ENCODE measurements around the gene NKX1-1.
"Not testable (repeated sequence)": the region's sequence is repeated elsewhere in the genome, so short reads cannot be mapped to it uniquely, and the experiment has no call there.

The NKX1-1 gene

GRCh38 chr4:1393866-1394265 lies 12.4 kb downstream of the NKX1-1 start:
- POLR2A ChIA-PET = no interaction called here
- TF ChIP-seq CTCF (IDR thresholded peaks at IDR 0.05; ENCODE audit: insufficient read depth, low read length, missing control alignments) = no peak
- CTCF ChIA-PET = no interaction called here
- no peak overlapping the region for H3K4me3 ChIP-seq (ENCODE audit: low read depth, low read length)
- DNase-seq (ENCODE audit: low read depth, low spot score) = no peak

DNA sequence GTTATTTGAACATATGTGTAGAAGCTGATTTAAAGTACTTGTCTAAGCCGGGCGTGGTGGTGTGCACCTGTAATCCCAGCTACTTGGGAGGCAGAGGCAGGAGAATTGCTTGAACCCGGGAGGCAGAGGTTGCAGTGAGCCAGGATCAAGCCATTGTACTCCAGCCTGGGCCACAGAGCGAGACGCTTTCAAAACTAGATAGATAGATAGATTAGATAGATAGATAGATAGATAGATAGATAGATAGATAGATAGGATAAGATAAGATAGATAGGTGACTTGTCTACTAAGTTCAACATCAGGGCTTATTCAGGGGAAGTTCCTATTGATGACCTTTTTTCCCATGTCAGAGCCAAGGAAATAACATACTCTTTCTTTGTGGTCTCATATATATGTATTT lies 12.9 kb downstream of the NKX1-1 start:
- DNase-seq (ENCODE audit: low read depth, low spot score); H3K4me3 ChIP-seq (ENCODE audit: low read depth, low read length); POLR2A ChIA-PET; CTCF ChIA-PET: not testable (repeated sequence)

GRCh38 chr4:1385373-1386340 lies 20.6 kb downstream of the NKX1-1 start:
- no peak for TF ChIP-seq CTCF (IDR thresholded peaks at IDR 0.05; ENCODE audit: insufficient read depth, low read length, missing control alignments)
- ChIA-PET POLR2A (no interaction called here), CTCF (no interaction called here)
- DNase-seq (ENCODE audit: low read depth, low spot score) = no peak
- no peak overlapping the region for H3K4me3 ChIP-seq (ENCODE audit: low read depth, low read length)

DNA sequence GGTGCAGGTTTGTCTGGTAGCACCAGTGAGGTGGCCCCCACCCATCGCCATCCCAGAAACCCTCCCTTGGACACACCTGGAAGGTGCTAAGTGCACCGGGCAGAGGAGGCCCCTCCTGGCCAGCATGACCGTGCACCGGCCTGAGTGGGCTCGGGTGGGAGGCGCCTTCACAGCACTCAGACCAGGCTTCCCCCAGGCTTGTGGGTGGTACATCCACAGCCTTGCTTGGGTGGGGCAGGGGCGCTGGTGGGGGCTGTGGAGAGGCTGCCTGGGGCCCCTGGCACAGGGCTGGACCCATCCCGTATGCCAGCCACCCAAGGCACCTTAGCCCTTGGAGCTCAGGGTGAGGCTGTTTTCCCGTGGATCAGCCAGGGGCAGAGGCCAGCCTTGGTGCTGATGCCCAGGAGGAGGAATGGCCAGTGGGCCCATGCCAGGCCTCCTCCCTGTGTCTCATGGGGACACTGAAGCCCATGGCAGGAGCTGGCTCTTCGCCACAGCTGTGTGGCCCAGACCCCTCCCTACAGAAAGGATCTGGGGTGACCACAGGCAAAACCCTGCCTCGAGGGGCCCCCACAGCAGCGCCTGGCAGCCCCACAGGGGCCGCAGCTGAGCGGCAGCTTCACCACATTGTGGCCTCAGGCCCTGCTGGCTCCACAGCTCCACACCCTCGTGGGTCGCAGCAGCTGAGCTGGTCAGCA lies 21.4 kb downstream of the NKX1-1 start:
- H3K4me3 ChIP-seq (ENCODE audit: low read depth, low read length) = no peak overlapping the region
- ChIA-PET POLR2A (no interaction called here), CTCF (no interaction called here)
- no peak for DNase-seq (ENCODE audit: low read depth, low spot score)
- no peak for TF ChIP-seq CTCF (IDR thresholded peaks at IDR 0.05; ENCODE audit: insufficient read depth, low read length, missing control alignments)

GRCh38 chr4:1383728-1384591 lies 22.3 kb downstream of the NKX1-1 start:
- no peak for DNase-seq (ENCODE audit: low read depth, low spot score)
- no peak for TF ChIP-seq CTCF (IDR thresholded peaks at IDR 0.05; ENCODE audit: insufficient read depth, low read length, missing control alignments)

DNA sequence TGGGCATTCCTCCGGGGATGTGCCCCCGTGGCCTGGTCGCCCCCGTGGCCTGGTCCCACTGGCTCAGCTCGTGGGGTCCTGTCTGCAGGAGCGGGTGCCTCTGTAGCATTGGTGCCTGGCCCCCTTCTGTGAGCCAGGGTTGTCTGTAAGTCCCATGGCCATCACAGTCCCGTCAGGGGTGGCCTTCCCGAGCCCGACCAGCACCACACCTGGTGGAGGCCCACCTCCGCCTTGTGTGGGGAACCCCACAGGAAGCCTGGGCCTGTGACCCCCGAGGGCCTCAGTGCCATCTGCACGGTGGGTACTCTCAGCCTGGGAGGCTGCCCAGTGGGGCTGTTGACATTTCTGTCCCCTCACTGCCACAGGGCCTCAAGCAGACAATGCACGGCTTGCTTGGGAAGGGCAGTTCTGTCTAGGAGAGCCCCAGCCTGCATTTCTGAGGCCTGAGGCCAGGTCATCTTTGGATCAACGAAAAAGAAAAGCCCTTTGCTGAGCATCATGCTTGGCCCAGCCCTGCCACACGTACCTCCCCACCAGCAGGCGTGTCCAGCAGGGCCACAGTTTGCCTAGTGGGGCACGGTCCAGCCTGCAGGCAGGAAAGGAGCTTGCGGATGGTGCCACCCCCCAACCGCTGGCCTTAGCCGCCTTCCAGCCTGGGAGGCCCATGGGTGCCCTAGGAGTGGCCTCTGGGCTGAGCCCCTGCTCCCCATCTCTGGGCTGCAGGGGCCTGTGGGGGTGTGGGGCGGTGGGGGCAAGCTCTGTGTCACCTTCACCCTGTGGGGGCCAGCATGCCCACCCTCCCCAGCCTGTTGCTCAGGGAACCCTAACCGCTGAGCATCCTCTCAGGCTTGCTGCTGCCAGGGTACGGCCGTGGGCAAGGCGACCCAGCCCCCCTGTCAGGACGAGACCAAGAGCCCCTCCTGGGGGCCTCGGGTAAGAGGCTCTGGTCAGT lies 23.2 kb downstream of the NKX1-1 start:
- DNase-seq (ENCODE audit: low read depth, low spot score) = no peak
- no peak overlapping the region for H3K4me3 ChIP-seq (ENCODE audit: low read depth, low read length)

More at GRCh38 chr4:1383728-1384591, 22.3 kb downstream of the NKX1-1 start:
- POLR2A ChIA-PET = no interaction called here
- H3K4me3 ChIP-seq (ENCODE audit: low read depth, low read length) = no peak overlapping the region
- CTCF ChIA-PET = no interaction called here

More for the DNA sequence above, 23.2 kb downstream of the NKX1-1 start:
- POLR2A ChIA-PET = no interaction called here
- no peak for TF ChIP-seq CTCF (IDR thresholded peaks at IDR 0.05; ENCODE audit: insufficient read depth, low read length, missing control alignments)
- CTCF ChIA-PET = no interaction called here
